Measurements from ENCODE around the gene NAALADL2. TPM values are rescaled to one million over a fixed set of nuclear protein-coding genes. Genes with fewer than 3 reads are reported as not detected.
A peak's percentile ranks its signal among the peaks of the same experiment; 100 is the strongest.

NAALADL2 gene
- total RNA-seq, 1 experiment from 2014 or later = 1.9 TPM

- H3K27ac ChIP-seq (ENCODE audit: low read length) = peak overlapping the region; percentile 55; the same call in 1 of the 2 replicates
- H3K9me3 ChIP-seq (ENCODE audit: low read length) = no peaks in the 10 kb centered on the region
- no peaks in the 10 kb centered on the region for H4K20me1 ChIP-seq (ENCODE audit: low read length)
- no TSS peak for BruUV-seq (replicated peaks)
- no peaks in the 10 kb centered on the region for H3K36me3 ChIP-seq (ENCODE audit: low read depth, low read length)
- no peak overlapping the region for H3K4me3 ChIP-seq (ENCODE audit: low read length)
- no peak for ATAC-seq
- H3K4me2 ChIP-seq (ENCODE audit: low read length) = no peak overlapping the region
- no peaks in the 10 kb centered on the region for H3K79me2 ChIP-seq (ENCODE audit: low read length)
- no peak for DNase-seq
- no peak overlapping the region for H2AFZ ChIP-seq (ENCODE audit: low read length)
- ChIA-PET POLR2A (ENCODE audit: unreplicated experiment) (no interaction called here), CTCF (no interaction called here)
- intact Hi-C loops (cut with micrococcal nuclease) = no loop called here
- no peaks in the 10 kb centered on the region for H3F3A ChIP-seq (ENCODE audit: low read length, unreplicated experiment)
- TF ChIP-seq EZH2 (IDR thresholded peaks at IDR 0.05; ENCODE audit: low read length, unreplicated experiment) = no peak
- no peak for TF ChIP-seq EZH2phosphoT487 (IDR thresholded peaks at IDR 0.05; ENCODE audit: borderline replicate concordance, low read length)
- no peak for TF ChIP-seq CTCF (conservative IDR thresholded peaks at IDR 0.05; ENCODE audit: low read depth, low read length)
- H3K9me2 ChIP-seq (replicated peaks; ENCODE audit: low read length) = no peaks in the 10 kb centered on the region
- no peak overlapping the region for H3K9ac ChIP-seq (ENCODE audit: low read length)
- peaks cover 34% of the 10 kb centered on the region for H3K4me1 ChIP-seq (ENCODE audit: insufficient read depth, low read length)
- no peaks in the 10 kb centered on the region for H3K27me3 ChIP-seq (ENCODE audit: low read length)
Observed at GRCh38 chr3:175003590-175003989, 144.5 kb downstream of the NAALADL2 start.

- H3K4me2 ChIP-seq (ENCODE audit: low read length) = no peak overlapping the region
- no peak overlapping the region for H2AFZ ChIP-seq (ENCODE audit: low read length)
- no peaks in the 10 kb centered on the region for H4K20me1 ChIP-seq (ENCODE audit: low read length)
- intact Hi-C loops (cut with micrococcal nuclease) = no loop called here
- peaks cover 34% of the 10 kb centered on the region for H3K4me1 ChIP-seq (ENCODE audit: insufficient read depth, low read length)
- H3K9me2 ChIP-seq (replicated peaks; ENCODE audit: low read length) = no peaks in the 10 kb centered on the region
- POLR2A ChIA-PET (ENCODE audit: unreplicated experiment) = no interaction called here
- no peaks in the 10 kb centered on the region for H3F3A ChIP-seq (ENCODE audit: low read length, unreplicated experiment)
- H3K79me2 ChIP-seq (ENCODE audit: low read length) = no peaks in the 10 kb centered on the region
- no peaks in the 10 kb centered on the region for H3K9me3 ChIP-seq (ENCODE audit: low read length)
- DNase-seq = no peak
- H3K9ac ChIP-seq (ENCODE audit: low read length) = no peak overlapping the region
- TF ChIP-seq EZH2phosphoT487 (IDR thresholded peaks at IDR 0.05; ENCODE audit: borderline replicate concordance, low read length) = no peak
- TF ChIP-seq EZH2 (IDR thresholded peaks at IDR 0.05; ENCODE audit: low read length, unreplicated experiment) = no peak
- TF ChIP-seq CTCF (conservative IDR thresholded peaks at IDR 0.05; ENCODE audit: low read depth, low read length) = no peak
- no peak overlapping the region for H3K4me3 ChIP-seq (ENCODE audit: low read length)
- no peak overlapping the region for H3K27ac ChIP-seq (ENCODE audit: low read length)
- no TSS peak for BruUV-seq (replicated peaks)
- H3K27me3 ChIP-seq (ENCODE audit: low read length) = no peaks in the 10 kb centered on the region
- CTCF ChIA-PET = no interaction called here
- ATAC-seq = 0 out of 2 replicates have a peak, but pooled peaks have one; percentile 16
- no peaks in the 10 kb centered on the region for H3K36me3 ChIP-seq (ENCODE audit: low read depth, low read length)
Observed at GRCh38 chr3:175005193-175005592, 146.1 kb downstream of the NAALADL2 start.

GRCh38 chr3:175005881-175006280 is 146.7 kb downstream of the NAALADL2 start:
- ATAC-seq = no peak; the same call in 1 of the 2 replicates
- no peaks in the 10 kb centered on the region for H3F3A ChIP-seq (ENCODE audit: low read length, unreplicated experiment)
- BruUV-seq (replicated peaks) = no TSS peak
- no peaks in the 10 kb centered on the region for H3K27me3 ChIP-seq (ENCODE audit: low read length)
- H3K79me2 ChIP-seq (ENCODE audit: low read length) = no peaks in the 10 kb centered on the region
- no peak overlapping the region for H3K9ac ChIP-seq (ENCODE audit: low read length)
- CTCF ChIA-PET = no interaction called here
- TF ChIP-seq EZH2phosphoT487 (IDR thresholded peaks at IDR 0.05; ENCODE audit: borderline replicate concordance, low read length) (no peak), EZH2 (IDR thresholded peaks at IDR 0.05; ENCODE audit: low read length, unreplicated experiment) (no peak), CTCF (conservative IDR thresholded peaks at IDR 0.05; ENCODE audit: low read depth, low read length) (no peak)
- peak overlapping the region; percentile 25; the same call in 1 of the 2 replicates for H2AFZ ChIP-seq (ENCODE audit: low read length)
- H3K9me3 ChIP-seq (ENCODE audit: low read length) = no peaks in the 10 kb centered on the region
- no peaks in the 10 kb centered on the region for H4K20me1 ChIP-seq (ENCODE audit: low read length)
- H3K4me2 ChIP-seq (ENCODE audit: low read length) = 0 out of 2 replicates have a peak overlapping the region, but pooled peaks have one; percentile 14
- no peak for DNase-seq
- peaks cover 34% of the 10 kb centered on the region for H3K4me1 ChIP-seq (ENCODE audit: insufficient read depth, low read length)
- H3K27ac ChIP-seq (ENCODE audit: low read length) = 0 out of 2 replicates have a peak overlapping the region, but pooled peaks have one; percentile 8
- no peaks in the 10 kb centered on the region for H3K9me2 ChIP-seq (replicated peaks; ENCODE audit: low read length)
- H3K36me3 ChIP-seq (ENCODE audit: low read depth, low read length) = no peaks in the 10 kb centered on the region
- POLR2A ChIA-PET (ENCODE audit: unreplicated experiment) = no interaction called here
- H3K4me3 ChIP-seq (ENCODE audit: low read length) = no peak overlapping the region
- intact Hi-C loops (cut with micrococcal nuclease) = no loop called here
